Body of pancreas (tissue), 4 donors: ENCODE results near the gene ZFP92. TPM values are rescaled to one million over a fixed set of nuclear protein-coding genes. Genes with fewer than 3 reads are reported as not detected.

Experiments used
- ATAC-seq: fragments of 150-250 bp; one replicate; pipeline ENCODE4 v1.9.1; 2016
- DNase-seq, 4 donors: peaks; one replicate each; pipeline ENCODE4 v3.0.0-alpha.2; 2019
- H3K27ac ChIP-seq, 4 donors: fragments of 200-600 bp; sonication (generic); 1 replicate in 3 of 4; 2 replicates in 1 of 4; pipeline versions ENCODE4 v1.5.1 to v1.6.1; 2016 to 2019; ENCODE audit warnings: mild to moderate bottlenecking in 1 of 4, mixed read lengths in 1 of 4, moderate library complexity in 1 of 4
- H3K27me3 ChIP-seq, 2 donors: fragments of 200-600 bp; sonication (generic); one replicate each; pipeline ENCODE4 v1.6.0; 2016; ENCODE audit warnings: mild to moderate bottlenecking in 1 of 2
- H3K36me3 ChIP-seq, 2 donors: fragments of 200-600 bp; sonication (generic); replicated peaks in 1 of 2; 2 replicates each; pipeline ENCODE4 v1.5.1; 2016; ENCODE audit warnings: low read depth in 2 of 2; ENCODE audit not compliant: insufficient read depth in 1 of 2
- H3K4me1 ChIP-seq: fragments of 200-600 bp; sonication (generic); one replicate; pipeline ENCODE4 v1.6.0; 2016
- H3K4me3 ChIP-seq, 2 donors: fragments of 200-600 bp; sonication (generic); 1 replicate in 1 of 2; 2 replicates in 1 of 2; pipeline ENCODE4 v1.5.1; 2016 to 2019
- H3K9me3 ChIP-seq, 3 donors: fragments of 200-600 bp; sonication (generic); 1 replicate in 2 of 3; 2 replicates in 1 of 3; pipeline ENCODE4 v1.5.1; 2016
- POLR2A ChIP-seq, 3 donors: fragments of 450-650 bp; IDR thresholded peaks; one replicate each; pipeline ENCODE4 v1.6.1; 2016; ENCODE audit warnings: antibody characterized with exemption in 3 of 3, mild to moderate bottlenecking in 2 of 3
- WGBS, 2 donors: methylation state at CpG; one replicate each; pipeline ENCODE4 v1.1.5; 2017; 5-methylcytosine and 5-hydroxymethylcytosine counted together
- intact Hi-C: fragments of 100-400 bp; cut with DNase I; formaldehyde crosslinking; loops from one replicate; pipeline ENCODE4 v1.15.1; 2023
- total RNA-seq, 2 donors: library from RNA; depleted of rRNA; stranded (reverse); fragments of >200 nt; gene quantifications; one replicate each; pipeline ENCODE4 v1.1.0, GENCODE V29; 2016
- TF ChIP-seq, protein P1 (sequence below), 7 experiments: fragments of 450-650 bp in 4 of 7; fragments of 200-600 bp in 3 of 7; sonication (generic) in 3 of 7; IDR thresholded peaks; one replicate each; pipeline ENCODE4 v1.5.1; 2016 to 2019; ENCODE audit warnings: antibody characterized with exemption in 7 of 7

The ZFP92 gene
- total RNA-seq, 2 donors from 2014 or later: 0.33 to 0.78 TPM

DNA sequence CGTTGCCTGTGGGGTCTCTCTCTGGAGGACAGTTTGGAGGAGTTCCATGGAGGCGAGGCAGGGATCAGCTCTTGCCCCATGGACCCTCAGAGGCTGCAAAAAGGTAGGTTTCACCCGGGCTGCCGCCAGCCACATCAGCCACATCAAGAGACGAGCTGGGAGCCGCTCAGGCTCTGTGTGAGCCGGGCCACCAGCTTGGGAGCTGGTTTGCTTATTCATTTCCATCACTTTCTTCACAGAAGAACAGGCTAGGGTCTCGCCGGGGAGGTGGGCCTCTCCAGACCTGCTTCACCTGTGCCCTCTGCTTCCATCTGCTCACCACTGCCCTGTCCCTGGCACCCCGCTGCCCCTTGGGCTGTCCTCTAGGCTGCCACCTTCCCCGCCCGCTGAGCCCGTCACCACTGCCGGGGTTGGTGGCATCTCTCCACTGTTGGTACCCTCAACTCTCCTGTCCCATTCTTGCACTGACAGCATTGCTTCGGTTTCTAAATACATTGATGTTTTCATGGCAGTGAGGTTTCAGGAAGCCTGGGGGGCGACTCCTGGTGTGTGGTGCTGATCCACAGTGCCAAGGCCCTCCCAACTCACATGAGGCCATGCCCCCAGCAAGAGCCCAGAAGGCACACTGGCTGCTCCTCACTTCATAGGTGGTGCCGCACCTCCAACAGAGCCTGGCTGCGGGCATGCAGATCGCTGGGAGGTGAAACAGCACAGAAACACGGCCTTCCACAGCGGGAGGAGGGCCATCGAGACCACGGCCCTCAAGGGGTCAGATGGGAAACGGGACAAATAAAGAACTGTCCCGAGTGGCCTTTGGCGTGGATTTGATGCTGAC is 39.1 kb downstream of the ZFP92 start:
- intact Hi-C loops: no loop called here

DNA sequence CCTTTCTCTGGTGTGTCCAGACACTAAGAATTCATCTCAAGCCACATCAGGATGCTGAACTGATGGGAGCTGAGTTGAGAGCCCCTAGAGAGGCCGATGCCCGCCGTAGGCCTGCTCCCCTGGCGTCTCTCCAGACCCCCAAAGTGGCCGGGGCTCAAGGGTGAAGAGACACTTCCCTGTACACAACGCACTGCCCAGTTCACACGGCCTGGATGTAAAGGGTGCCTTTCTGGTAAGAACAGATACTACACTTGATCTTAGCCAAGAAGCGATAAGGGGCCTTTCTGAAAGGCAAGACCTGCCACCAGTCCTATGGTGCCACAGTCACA is 39.6 kb downstream of the ZFP92 start:
- intact Hi-C loops: no loop called here

More for the DNA sequence above, 39.1 kb downstream of the ZFP92 start:
- Histone ChIP-seq H3K36me3 (no peaks in the 10 kb centered on the region), H3K27me3 (no peaks in the 10 kb centered on the region), H3K9me3 (no peaks in the 10 kb centered on the region), H3K4me3 (no peak overlapping the region), H3K27ac (no peak overlapping the region), H3K4me1 (no peaks in the 10 kb centered on the region)
- no peak for ATAC-seq
- no peak for DNase-seq
- WGBS, 2 donors: 93 to 100% methylated on average over 1 to 13 of the region's 26 CpGs
- TF ChIP-seq, protein P1, sequence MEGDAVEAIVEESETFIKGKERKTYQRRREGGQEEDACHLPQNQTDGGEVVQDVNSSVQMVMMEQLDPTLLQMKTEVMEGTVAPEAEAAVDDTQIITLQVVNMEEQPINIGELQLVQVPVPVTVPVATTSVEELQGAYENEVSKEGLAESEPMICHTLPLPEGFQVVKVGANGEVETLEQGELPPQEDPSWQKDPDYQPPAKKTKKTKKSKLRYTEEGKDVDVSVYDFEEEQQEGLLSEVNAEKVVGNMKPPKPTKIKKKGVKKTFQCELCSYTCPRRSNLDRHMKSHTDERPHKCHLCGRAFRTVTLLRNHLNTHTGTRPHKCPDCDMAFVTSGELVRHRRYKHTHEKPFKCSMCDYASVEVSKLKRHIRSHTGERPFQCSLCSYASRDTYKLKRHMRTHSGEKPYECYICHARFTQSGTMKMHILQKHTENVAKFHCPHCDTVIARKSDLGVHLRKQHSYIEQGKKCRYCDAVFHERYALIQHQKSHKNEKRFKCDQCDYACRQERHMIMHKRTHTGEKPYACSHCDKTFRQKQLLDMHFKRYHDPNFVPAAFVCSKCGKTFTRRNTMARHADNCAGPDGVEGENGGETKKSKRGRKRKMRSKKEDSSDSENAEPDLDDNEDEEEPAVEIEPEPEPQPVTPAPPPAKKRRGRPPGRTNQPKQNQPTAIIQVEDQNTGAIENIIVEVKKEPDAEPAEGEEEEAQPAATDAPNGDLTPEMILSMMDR (IDR thresholded peaks at IDR 0.05): no peak
- TF ChIP-seq POLR2A (IDR thresholded peaks at IDR 0.05): no peak

DNA sequence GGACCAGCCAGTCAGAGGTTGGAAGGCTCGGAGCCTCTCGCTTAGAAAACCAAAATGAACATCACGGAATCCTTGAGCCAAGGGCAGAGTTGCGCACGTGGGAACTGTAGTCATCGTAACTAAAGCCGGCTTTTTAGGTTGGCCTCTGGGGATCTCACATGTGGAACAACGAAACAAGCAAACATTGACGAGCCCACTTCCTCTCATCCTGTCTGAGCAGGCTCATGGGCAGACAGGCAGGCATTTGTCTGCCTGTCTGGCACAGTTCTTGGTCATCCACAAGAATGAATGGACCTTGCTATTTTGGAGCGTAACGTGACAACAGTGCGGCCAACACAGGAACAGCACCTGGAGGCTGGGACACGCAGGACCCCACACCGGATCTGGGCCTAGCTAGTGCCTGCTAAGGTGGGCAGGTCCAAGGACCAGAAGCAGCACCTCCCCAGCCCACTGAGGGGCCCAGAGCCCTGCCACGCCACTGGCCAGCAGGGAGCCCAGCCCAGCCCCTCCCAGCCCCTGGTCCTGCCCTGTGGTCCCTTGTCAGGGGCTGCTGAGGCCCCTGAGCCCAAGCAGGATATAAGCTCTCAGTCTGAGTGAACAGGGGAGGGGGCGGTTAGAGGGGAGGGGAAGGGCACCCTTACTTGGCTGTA is 43.8 kb downstream of the ZFP92 start:
- Histone ChIP-seq H3K9me3 (no peaks in the 10 kb centered on the region), H3K36me3 (no peaks in the 10 kb centered on the region), H3K27me3 (no peaks in the 10 kb centered on the region), H3K4me1 (no peaks in the 10 kb centered on the region), H3K4me3 (no peak overlapping the region), H3K27ac (no peak overlapping the region)
- DNase-seq (no peak), ATAC-seq (no peak)
- TF ChIP-seq POLR2A (IDR thresholded peaks at IDR 0.05): no peak
- TF ChIP-seq, protein P1 (IDR thresholded peaks at IDR 0.05): no peak
- intact Hi-C loops: no loop called here
- 97% methylated on average over 14 of the region's 16 CpGs; no CpG with 5 or more reads in 1 of the 2 donors for WGBS, 2 donors

More for the DNA sequence above, 39.6 kb downstream of the ZFP92 start:
- Histone ChIP-seq H3K4me3 (no peak overlapping the region), H3K9me3 (no peaks in the 10 kb centered on the region), H3K36me3 (no peaks in the 10 kb centered on the region), H3K27ac (no peak overlapping the region), H3K27me3 (no peaks in the 10 kb centered on the region), H3K4me1 (no peaks in the 10 kb centered on the region)
- 84 to 88% methylated on average over 7 of the region's 8 CpGs for WGBS, 2 donors
- TF ChIP-seq, protein P1 (IDR thresholded peaks at IDR 0.05): no peak
- no peak for TF ChIP-seq POLR2A (IDR thresholded peaks at IDR 0.05)
- DNase-seq (no peak), ATAC-seq (no peak)

DNA sequence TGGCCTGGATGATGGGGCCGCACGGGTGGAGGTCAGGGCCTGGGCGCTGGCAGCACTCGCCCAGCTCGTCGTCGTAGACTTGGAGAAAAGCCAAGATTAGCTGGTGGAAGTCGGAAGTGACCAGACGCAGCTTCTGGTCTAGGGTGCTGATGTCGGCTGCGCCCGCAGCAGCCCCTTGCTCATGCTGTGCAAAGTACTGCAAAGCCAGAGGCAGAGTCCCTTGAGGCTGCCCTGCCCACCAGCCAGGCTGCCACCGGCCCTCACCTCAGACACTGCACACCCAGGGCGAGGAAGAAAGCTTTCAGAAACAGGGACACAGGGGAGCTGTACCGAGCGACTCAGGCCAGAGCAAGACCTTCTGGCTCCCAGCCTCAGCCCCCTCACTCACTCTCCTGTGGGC is 44.3 kb downstream of the ZFP92 start:
- Histone ChIP-seq H3K27ac (no peak overlapping the region), H3K9me3 (no peaks in the 10 kb centered on the region), H3K4me1 (no peaks in the 10 kb centered on the region), H3K36me3 (no peaks in the 10 kb centered on the region), H3K4me3 (no peak overlapping the region), H3K27me3 (no peaks in the 10 kb centered on the region)
- WGBS, 2 donors: 89 to 100% methylated on average over 3 to 7 of the region's 16 CpGs
- no peak for TF ChIP-seq POLR2A (IDR thresholded peaks at IDR 0.05)
- TF ChIP-seq, protein P1 (IDR thresholded peaks at IDR 0.05): no peak
- DNase-seq: no peak
- intact Hi-C loops: no loop called here
- no peak for ATAC-seq
